ENCODE measurements around the gene YDJC.
"Not testable (repeated sequence)": the region's sequence is repeated elsewhere in the genome, so short reads cannot be mapped to it uniquely, and the experiment has no call there.

The YDJC gene

DNA sequence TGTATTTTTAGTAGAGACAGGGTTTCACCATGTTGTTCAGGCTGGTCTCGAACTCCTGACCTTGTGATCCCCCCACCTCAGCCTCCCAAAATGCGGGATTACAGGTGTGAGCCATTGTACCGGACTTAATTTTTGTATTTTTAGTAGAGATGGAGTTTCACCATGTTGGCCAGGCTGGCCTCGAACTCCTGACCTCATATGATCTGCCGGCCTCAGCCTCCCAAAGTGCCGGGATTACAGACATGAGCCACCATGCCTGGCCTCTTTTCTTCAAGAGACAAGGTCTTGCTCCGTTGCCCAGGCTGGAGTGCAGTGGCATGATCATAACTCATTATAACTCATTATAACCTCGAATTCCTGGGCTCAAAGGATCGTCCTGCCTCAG is 49.2 kb downstream of the YDJC start:
- not testable (repeated sequence) for H3K9me3 ChIP-seq (ENCODE audit: low read length); H3K9ac ChIP-seq (ENCODE audit: low read length); H3K4me3 ChIP-seq (ENCODE audit: low read depth in 1 of 2, low read length in 2 of 2); H3K36me3 ChIP-seq (ENCODE audit: insufficient read depth, low read length); H3K27me3 ChIP-seq (ENCODE audit: control insufficient read depth in 1 of 2, insufficient read depth in 2 of 2, low read length in 2 of 2); H3K27ac ChIP-seq (ENCODE audit: low read depth, low read length)
- peaks cover 21% of the 10 kb centered on the region for H3K4me1 ChIP-seq (ENCODE audit: insufficient read depth, low read length)

GRCh38 chr22:21579474-21579851 is 50.4 kb downstream of the YDJC start:
- Histone ChIP-seq H3K36me3 (ENCODE audit: insufficient read depth, low read length) (no peaks in the 10 kb centered on the region), H3K9ac (ENCODE audit: low read length) (no peak overlapping the region), H3K4me1 (ENCODE audit: insufficient read depth, low read length) (peaks cover 21% of the 10 kb centered on the region), H3K27ac (ENCODE audit: low read depth, low read length) (no peak overlapping the region), H3K9me3 (ENCODE audit: low read length) (no peaks in the 10 kb centered on the region), H3K4me3 (ENCODE audit: low read depth in 1 of 2, low read length in 2 of 2) (no peak overlapping the region), H3K27me3 (ENCODE audit: control insufficient read depth in 1 of 2, insufficient read depth in 2 of 2, low read length in 2 of 2) (no peaks in the 10 kb centered on the region)

Data from muscle layer of colon (tissue), 2 donors.